ENCODE data around the gene SUPV3L1. TPM values are rescaled to one million over a fixed set of nuclear protein-coding genes. Genes with fewer than 3 reads are reported as not detected.
"Not testable (repeated sequence)": the region's sequence is repeated elsewhere in the genome, so short reads cannot be mapped to it uniquely, and the experiment has no call there.

SUPV3L1 gene
- total and polyA plus RNA-seq, 4 donors: 17.0 to 52.7 (median 23.2) TPM

DNA sequence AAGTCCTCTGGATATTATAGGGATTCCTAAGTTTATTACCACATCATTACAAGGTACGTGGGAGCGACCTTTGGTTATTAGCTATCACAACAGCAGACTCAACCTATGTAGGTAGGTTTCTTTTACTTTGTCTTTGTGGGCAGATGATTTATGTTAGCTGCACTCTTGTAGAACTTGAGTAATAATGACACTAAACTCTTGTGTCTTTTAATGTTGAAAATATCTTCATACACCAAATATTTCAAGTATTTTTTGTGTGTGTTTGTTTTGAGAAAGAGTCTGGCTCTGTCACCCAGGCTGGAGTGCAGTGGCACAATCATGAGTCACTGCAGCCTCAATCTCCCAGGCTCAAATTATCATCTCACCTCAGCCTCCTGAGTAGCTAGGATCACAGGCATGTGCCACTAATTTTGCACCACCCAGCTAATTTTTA, 19.2 kb upstream of the SUPV3L1 start:
- Histone ChIP-seq H3K36me3 (ENCODE audit: control insufficient read depth in 4 of 4, insufficient read depth in 4 of 4, low read length in 4 of 4) (peaks cover 10 to 20% (median 17%) of the 10 kb centered on the region in 4 donors), H3K4me1 (ENCODE audit: control insufficient read depth in 5 of 5, insufficient read depth in 5 of 5, low read length in 5 of 5) (no peaks in the 10 kb centered on the region), H3K27me3 (ENCODE audit: control insufficient read depth in 3 of 3, insufficient read depth in 3 of 3, low read length in 2 of 3) (no peaks in the 10 kb centered on the region), H3K9me3 (ENCODE audit: control insufficient read depth in 4 of 4, insufficient read depth in 3 of 4, low read length in 3 of 4) (no peaks in the 10 kb centered on the region), H3K9ac (ENCODE audit: insufficient read depth in 1 of 2, low read length in 2 of 2) (no peak overlapping the region), H3K4me3 (no peak overlapping the region), H3K27ac (ENCODE audit: low read depth in 1 of 2, low read length in 1 of 2) (no peak overlapping the region)
- ATAC-seq (ENCODE audit: insufficient read depth, low FRiP score) (no peak), DNase-seq (no peak)
- TF ChIP-seq CTCF (IDR thresholded peaks at IDR 0.05; ENCODE audit: control extremely low read depth, extremely low read depth): no peak
- 98 to 100% methylated on average over 2 of the region's 2 CpGs for WGBS, 2 donors

- H3K27me3 ChIP-seq (ENCODE audit: control insufficient read depth in 3 of 3, insufficient read depth in 3 of 3, low read length in 2 of 3): no peaks in the 10 kb centered on the region
- 93 to 98% methylated on average over 4 of the region's 4 CpGs for WGBS, 2 donors
- ATAC-seq (ENCODE audit: insufficient read depth, low FRiP score) (no peak), DNase-seq (no peak)
- H3K4me1 ChIP-seq (ENCODE audit: control insufficient read depth in 5 of 5, insufficient read depth in 5 of 5, low read length in 5 of 5): no peaks in the 10 kb centered on the region
- no peaks in the 10 kb centered on the region for H3K9me3 ChIP-seq (ENCODE audit: control insufficient read depth in 4 of 4, insufficient read depth in 3 of 4, low read length in 3 of 4)
- TF ChIP-seq CTCF (IDR thresholded peaks at IDR 0.05; ENCODE audit: control extremely low read depth, extremely low read depth): no peak
- no peak overlapping the region for H3K4me3 ChIP-seq
- H3K36me3 ChIP-seq (ENCODE audit: control insufficient read depth in 4 of 4, insufficient read depth in 4 of 4, low read length in 4 of 4): peaks cover 11 to 27% (median 15%) of the 10 kb centered on the region in 4 donors
- no peak overlapping the region for H3K27ac ChIP-seq (ENCODE audit: low read depth in 1 of 2, low read length in 1 of 2)
- no peak overlapping the region for H3K9ac ChIP-seq (ENCODE audit: insufficient read depth in 1 of 2, low read length in 2 of 2)
These were observed 11.5 kb upstream of the SUPV3L1 start for GRCh38 chr10:69168493-69168892.

GRCh38 chr10:69172241-69172982, 7.6 kb upstream of the SUPV3L1 start:
- peaks cover 6 to 14% (median 10%) of the 10 kb centered on the region in 4 donors for H3K36me3 ChIP-seq (ENCODE audit: control insufficient read depth in 4 of 4, insufficient read depth in 4 of 4, low read length in 4 of 4)
- no peak for ATAC-seq (ENCODE audit: insufficient read depth, low FRiP score)

DNA sequence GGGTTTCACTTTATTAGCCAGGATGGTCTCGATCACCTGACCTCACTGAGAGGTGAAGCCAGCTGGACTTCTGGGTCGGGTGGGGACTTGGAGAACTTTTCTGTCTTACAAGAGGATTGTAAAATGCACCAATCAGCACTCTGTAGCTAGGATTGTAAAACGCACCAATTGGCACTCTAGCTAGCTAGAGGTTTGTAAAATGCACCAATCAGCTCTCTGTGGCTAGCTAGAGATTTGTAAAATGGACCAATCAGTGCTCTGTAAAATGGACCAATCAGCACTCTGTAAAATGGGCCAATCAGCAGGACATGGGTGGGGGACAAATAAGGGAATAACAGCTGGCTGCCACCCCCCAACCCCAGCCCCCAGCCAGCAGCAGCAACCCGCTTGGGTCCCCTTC, 4.7 kb upstream of the SUPV3L1 start:
- H3K9me3 ChIP-seq (ENCODE audit: control insufficient read depth in 4 of 4, insufficient read depth in 3 of 4, low read length in 3 of 4); H3K4me1 ChIP-seq (ENCODE audit: control insufficient read depth in 5 of 5, insufficient read depth in 5 of 5, low read length in 5 of 5); DNase-seq; H3K9ac ChIP-seq (ENCODE audit: insufficient read depth in 1 of 2, low read length in 2 of 2); ATAC-seq (ENCODE audit: insufficient read depth, low FRiP score); H3K27ac ChIP-seq (ENCODE audit: low read depth in 1 of 2, low read length in 1 of 2); H3K27me3 ChIP-seq (ENCODE audit: control insufficient read depth in 3 of 3, insufficient read depth in 3 of 3, low read length in 2 of 3); H3K4me3 ChIP-seq: not testable (repeated sequence)
- peaks cover 0 to 11% (median 6%) of the 10 kb centered on the region in 4 donors for H3K36me3 ChIP-seq (ENCODE audit: control insufficient read depth in 4 of 4, insufficient read depth in 4 of 4, low read length in 4 of 4)
- WGBS, 2 donors: 75 to 93% methylated on average over 4 of the region's 4 CpGs

More at GRCh38 chr10:69172241-69172982, 7.6 kb upstream of the SUPV3L1 start:
- no peak overlapping the region for H3K4me3 ChIP-seq
- TF ChIP-seq CTCF (IDR thresholded peaks at IDR 0.05; ENCODE audit: control extremely low read depth, extremely low read depth): no peak
- DNase-seq: no peak
- no peak overlapping the region for H3K9ac ChIP-seq (ENCODE audit: insufficient read depth in 1 of 2, low read length in 2 of 2)
- H3K9me3 ChIP-seq (ENCODE audit: control insufficient read depth in 4 of 4, insufficient read depth in 3 of 4, low read length in 3 of 4): no peaks in the 10 kb centered on the region
- H3K27me3 ChIP-seq (ENCODE audit: control insufficient read depth in 3 of 3, insufficient read depth in 3 of 3, low read length in 2 of 3): no peaks in the 10 kb centered on the region
- H3K27ac ChIP-seq (ENCODE audit: low read depth in 1 of 2, low read length in 1 of 2): no peak overlapping the region
- 85 to 94% methylated on average over 3 of the region's 3 CpGs for WGBS, 2 donors
- H3K4me1 ChIP-seq (ENCODE audit: control insufficient read depth in 5 of 5, insufficient read depth in 5 of 5, low read length in 5 of 5): no peaks in the 10 kb centered on the region
